GM18517 (cell line): ENCODE measurements around the gene MYLK.
"Not testable (repeated sequence)": the region's sequence is repeated elsewhere in the genome, so short reads cannot be mapped to it uniquely, and the experiment has no call there.

ENCODE experiments used
- ATAC-seq: cut with Tn5 transposase; IDR thresholded peaks from one replicate; pipeline ENCODE4 v1.9.1; 2021; ENCODE audit warnings: mild to moderate bottlenecking, moderate library complexity; ENCODE audit not compliant: unreplicated experiment

The MYLK gene

GRCh38 chr3:123884203-123884831 lies at the start of gene MYLK:
MYLK (minus strand) TSS chr3:123884332; CDS start chr3:123793841, 90,491 bp downstream.
- ATAC-seq, result no peak

GRCh38 chr3:123930445-123930844 lies 46.3 kb upstream of the MYLK start:
- no peak for ATAC-seq

GRCh38 chr3:123929325-123929724 lies 45.2 kb upstream of the MYLK start:
- ATAC-seq, result no peak

GRCh38 chr3:123926396-123926795 lies 42.3 kb upstream of the MYLK start:
- ATAC-seq, result no peak

- ATAC-seq, result no peak
These were observed 36.7 kb upstream of the MYLK start for GRCh38 chr3:123920868-123921267.

GRCh38 chr3:123920383-123920782 lies 36.3 kb upstream of the MYLK start:
- no peak for ATAC-seq

GRCh38 chr3:123919353-123919752 lies 35.2 kb upstream of the MYLK start:
- ATAC-seq, result no peak

GRCh38 chr3:123914829-123915228 lies 30.7 kb upstream of the MYLK start:
- ATAC-seq, result no peak

- peak; percentile 60 for ATAC-seq
These were observed 25.7 kb upstream of the MYLK start for GRCh38 chr3:123909785-123910184.

GRCh38 chr3:123907720-123908119 lies 23.6 kb upstream of the MYLK start:
- ATAC-seq, result no peak

GRCh38 chr3:123899300-123899865 lies 15.3 kb upstream of the MYLK start:
- ATAC-seq, result no peak

- ATAC-seq, result no peak
These were observed 8.9 kb upstream of the MYLK start for GRCh38 chr3:123893012-123893411.

GRCh38 chr3:123892195-123892594 lies 8.1 kb upstream of the MYLK start:
- ATAC-seq, result no peak

GRCh38 chr3:123890991-123891390 lies 6.9 kb upstream of the MYLK start:
- not testable (repeated sequence) for ATAC-seq

- not testable (repeated sequence) for ATAC-seq
These were observed 6.0 kb upstream of the MYLK start for GRCh38 chr3:123890162-123890561.

- ATAC-seq, result no peak
These were observed 861 bp upstream of the MYLK start for GRCh38 chr3:123884993-123885392.

- ATAC-seq, result no peak
These were observed 380 bp downstream of the MYLK start for GRCh38 chr3:123883701-123884202.

GRCh38 chr3:123883111-123883510 lies 1.0 kb downstream of the MYLK start:
- no peak for ATAC-seq

GRCh38 chr3:123881771-123882170 lies 2.4 kb downstream of the MYLK start:
- ATAC-seq, result no peak

GRCh38 chr3:123880998-123881561 lies 3.1 kb downstream of the MYLK start:
- no peak for ATAC-seq

GRCh38 chr3:123878807-123879206 lies 5.3 kb downstream of the MYLK start:
- no peak for ATAC-seq

- no peak for ATAC-seq
These were observed 6.2 kb downstream of the MYLK start for GRCh38 chr3:123877965-123878364.
